K562 (cell line): ENCODE results near the gene ERMN.
A peak's percentile ranks its signal among the peaks of the same experiment; 100 is the strongest.

Experiments used
- CBX1 ChIP-seq: sonication (generic); IDR thresholded peaks from 2 replicates; pipeline ENCODE4 v1.6.1; 2016; ENCODE audit warnings: antibody characterized with exemption, low read depth, mild to moderate bottlenecking
- DACH1 ChIP-seq: fragments of 450-650 bp; IDR thresholded peaks from 2 replicates; pipeline ENCODE4 v1.6.1; 2018; ENCODE audit not compliant: partially characterized antibody
- EZH2 ChIP-seq: IDR thresholded peaks from 2 replicates; pipeline ENCODE4 v1.6.1; 2012; ENCODE audit warnings: low read depth, mild to moderate bottlenecking, inconsistent platforms, low read length, borderline replicate concordance
- GABPA ChIP-seq: fragments of 200-800 bp; sonication (Bioruptor generic); conservative IDR thresholded peaks from 2 replicates; pipeline ENCODE4 v1.6.1; 2016; ENCODE audit warnings: low read depth, missing genetic modification characterization, missing compliant biosample characterization
- LEF1 ChIP-seq: fragments of 450-650 bp; IDR thresholded peaks from 2 replicates; pipeline ENCODE4 v1.6.1; 2016; ENCODE audit warnings: mild to moderate bottlenecking
- TF ChIP-seq, protein P1 (sequence below), 3 experiments: IDR thresholded peaks in 2 of 3; conservative IDR thresholded peaks in 1 of 3; 2 replicates each; pipeline ENCODE4 v1.5.1; 2011 to 2012; ENCODE audit warnings: low read length in 3 of 3, mild to moderate bottlenecking in 3 of 3, control low read depth in 2 of 3, improper control_type of control experiment in 1 of 3, inconsistent platforms in 1 of 3, low read depth in 1 of 3, mixed read lengths in 1 of 3, moderate library complexity in 1 of 3; ENCODE audit not compliant: insufficient read depth in 2 of 3

DNA sequence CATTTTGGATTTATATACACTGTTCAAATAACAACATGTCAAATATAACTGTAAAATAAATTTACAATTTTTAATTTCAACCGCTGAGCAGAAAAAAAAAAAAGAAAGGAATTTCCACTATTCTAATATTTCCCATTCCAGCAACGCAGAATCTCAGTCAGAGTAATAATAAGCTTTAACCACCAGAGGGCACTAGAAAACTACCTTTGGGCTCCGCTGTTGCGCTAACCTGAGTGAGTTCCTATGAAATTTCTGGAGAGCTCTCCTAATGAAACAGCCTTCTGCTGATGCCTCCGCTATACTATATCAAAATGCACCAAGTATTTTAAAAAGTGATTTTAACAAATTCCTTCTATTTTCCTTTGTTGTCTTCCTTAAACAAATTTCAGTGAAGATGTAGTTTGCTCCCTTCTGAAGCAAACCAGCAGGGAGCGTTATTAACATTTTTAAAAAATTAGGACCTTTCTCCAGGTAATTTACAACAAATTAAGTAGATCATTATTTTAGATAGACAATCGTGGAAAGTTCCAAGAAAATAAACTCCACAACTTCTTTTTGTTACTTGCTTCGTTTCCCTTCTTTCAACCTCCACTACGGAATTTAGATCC is 23.0 kb downstream of the ERMN start:
- TF ChIP-seq EZH2, result no peak
- TF ChIP-seq CBX1, result no peak
- TF ChIP-seq DACH1, result no peak
- TF ChIP-seq, protein P1, sequence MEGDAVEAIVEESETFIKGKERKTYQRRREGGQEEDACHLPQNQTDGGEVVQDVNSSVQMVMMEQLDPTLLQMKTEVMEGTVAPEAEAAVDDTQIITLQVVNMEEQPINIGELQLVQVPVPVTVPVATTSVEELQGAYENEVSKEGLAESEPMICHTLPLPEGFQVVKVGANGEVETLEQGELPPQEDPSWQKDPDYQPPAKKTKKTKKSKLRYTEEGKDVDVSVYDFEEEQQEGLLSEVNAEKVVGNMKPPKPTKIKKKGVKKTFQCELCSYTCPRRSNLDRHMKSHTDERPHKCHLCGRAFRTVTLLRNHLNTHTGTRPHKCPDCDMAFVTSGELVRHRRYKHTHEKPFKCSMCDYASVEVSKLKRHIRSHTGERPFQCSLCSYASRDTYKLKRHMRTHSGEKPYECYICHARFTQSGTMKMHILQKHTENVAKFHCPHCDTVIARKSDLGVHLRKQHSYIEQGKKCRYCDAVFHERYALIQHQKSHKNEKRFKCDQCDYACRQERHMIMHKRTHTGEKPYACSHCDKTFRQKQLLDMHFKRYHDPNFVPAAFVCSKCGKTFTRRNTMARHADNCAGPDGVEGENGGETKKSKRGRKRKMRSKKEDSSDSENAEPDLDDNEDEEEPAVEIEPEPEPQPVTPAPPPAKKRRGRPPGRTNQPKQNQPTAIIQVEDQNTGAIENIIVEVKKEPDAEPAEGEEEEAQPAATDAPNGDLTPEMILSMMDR (IDR thresholded peaks at IDR 0.05 in 2 of 3, conservative IDR thresholded peaks at IDR 0.05 in 1 of 3; ENCODE audit: insufficient read depth in 2 of 3, low read depth in 1 of 3, low read length in 3 of 3), result peak; percentile 76 to 92 (median 79)
- no peak for TF ChIP-seq LEF1
- no peak for TF ChIP-seq GABPA (tag)
